Amniotic epithelial cell (primary cell): Measurements from ENCODE around the gene WIPF2.

Experiments used
- DNase-seq: peaks from one replicate; pipeline ENCODE4 v3.0.0-alpha.2; 2010; ENCODE audit warnings: low read depth

WIPF2 gene

DNA sequence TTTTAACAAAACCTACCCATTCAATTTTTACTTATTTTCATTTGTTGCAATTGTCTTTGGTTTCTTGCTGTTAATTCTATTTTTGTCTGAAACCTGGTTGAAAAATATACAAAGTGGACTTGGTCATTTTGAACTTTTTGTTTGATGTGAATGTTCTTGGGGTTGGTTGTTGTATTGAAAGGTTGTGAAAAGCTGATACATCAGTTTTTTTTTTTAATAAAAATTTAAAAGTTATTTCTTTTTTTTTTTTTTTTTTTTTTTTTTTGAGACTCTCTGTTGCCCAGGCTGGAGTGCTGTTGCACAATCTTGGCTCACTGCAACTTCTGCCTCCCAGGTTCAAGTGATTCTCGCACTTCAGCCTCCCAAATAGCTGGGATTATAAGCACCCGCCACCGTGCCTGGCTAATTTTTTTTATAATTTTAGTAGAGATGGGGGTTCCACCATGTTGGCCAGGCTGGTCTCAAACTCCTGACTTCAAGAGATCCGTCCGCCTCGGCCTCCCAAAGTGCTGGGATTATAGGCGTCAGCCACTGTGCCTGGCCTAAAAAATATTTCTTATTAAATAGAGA, 28.9 kb downstream of the WIPF2 start:
- DNase-seq, result no peak

DNA sequence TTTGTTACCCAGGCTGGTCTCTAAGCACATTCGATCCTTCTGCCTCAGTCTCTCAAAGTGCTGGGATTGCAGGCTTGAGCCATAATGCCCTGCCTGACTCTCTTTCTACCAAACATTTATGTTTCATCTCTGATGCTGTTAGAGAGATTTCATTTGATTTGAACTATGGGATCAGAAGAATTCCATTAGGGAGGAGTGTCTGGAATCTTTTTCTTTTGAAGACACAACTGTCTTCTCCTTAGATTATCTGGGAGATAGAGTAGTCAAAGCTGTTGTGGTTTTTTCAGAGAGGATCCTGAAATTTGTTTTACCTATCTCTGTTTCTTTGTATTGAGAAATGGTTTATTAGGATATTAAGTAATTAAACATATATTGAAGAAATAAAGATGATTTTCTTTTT, 29.4 kb downstream of the WIPF2 start:
- no peak for DNase-seq

DNA sequence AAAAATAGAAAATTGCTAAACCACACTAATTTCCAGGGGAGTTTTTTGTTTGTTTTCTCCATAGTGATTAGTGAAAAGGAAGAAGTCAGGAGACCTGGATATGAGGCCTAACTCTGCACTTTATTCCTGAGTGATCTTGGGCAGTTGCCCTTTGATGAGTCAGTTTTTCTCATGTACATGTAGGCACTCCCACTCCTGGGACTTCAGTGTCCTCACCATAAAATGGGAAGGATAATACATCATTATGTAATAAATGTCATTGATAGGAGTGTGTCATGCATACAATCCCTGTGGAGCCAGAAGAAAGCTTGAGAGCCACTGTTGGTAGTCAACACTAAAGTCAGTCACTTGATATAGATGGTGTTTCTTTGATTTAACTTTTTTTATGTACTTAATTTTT, 32.5 kb downstream of the WIPF2 start:
- peak; percentile 90 for DNase-seq

DNA sequence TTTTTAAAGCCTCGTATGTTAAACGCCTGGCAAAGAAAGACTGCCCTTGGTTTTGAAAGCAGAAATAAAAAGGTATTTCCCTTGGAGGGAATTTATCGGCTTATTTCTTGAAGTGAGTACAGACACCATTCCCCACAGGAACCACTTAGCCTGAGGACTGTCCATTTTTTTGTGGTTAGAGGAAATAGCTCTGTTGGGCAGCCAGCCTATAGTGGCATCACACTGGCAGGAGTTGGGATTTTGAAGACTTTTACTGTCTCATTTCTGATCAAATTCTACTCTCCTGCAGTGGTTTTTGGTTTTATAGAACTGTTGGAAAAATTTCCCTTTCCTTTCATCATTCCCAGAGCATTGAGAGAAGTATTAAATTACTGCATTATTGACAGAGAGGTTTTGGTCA, 34.5 kb downstream of the WIPF2 start:
- no peak for DNase-seq

DNA sequence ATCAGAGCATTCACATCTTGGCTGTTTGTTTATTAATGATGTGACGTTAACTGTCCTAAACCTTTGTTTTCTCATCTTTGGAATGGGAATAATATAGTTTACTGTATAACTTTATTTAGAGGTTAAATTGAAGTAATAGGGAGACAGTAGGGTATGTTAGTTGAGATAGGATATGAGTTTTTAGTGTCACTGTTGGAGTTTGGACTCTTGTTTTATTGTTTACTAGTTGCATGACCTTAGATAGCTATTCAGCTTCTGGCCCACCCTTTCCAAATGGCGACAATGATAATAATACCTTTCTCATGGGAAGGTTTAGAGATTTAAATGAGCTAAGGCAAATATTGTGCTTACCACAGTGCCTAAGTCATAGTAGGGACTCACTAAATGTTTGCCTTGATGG, 40.4 kb downstream of the WIPF2 start:
- DNase-seq, result no peak

DNA sequence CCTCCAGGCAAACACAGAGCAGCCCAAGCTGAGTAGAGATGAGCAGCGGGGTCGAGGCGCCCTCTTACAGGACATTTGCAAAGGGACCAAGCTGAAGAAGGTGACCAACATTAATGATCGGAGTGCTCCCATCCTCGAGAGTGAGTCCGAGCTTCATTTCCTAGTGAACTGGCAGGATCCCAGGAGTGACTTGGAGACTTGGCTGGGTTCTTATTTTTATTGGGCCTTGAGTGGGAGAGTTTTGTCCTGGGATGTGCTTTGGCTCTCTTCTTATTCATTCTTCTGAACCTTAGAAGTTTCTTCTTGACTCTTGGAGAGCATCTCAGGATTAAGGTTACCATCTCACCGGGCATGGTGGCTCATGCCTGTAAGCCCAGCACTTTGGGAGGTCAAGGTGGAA, 41.4 kb downstream of the WIPF2 start:
- no peak for DNase-seq

DNA sequence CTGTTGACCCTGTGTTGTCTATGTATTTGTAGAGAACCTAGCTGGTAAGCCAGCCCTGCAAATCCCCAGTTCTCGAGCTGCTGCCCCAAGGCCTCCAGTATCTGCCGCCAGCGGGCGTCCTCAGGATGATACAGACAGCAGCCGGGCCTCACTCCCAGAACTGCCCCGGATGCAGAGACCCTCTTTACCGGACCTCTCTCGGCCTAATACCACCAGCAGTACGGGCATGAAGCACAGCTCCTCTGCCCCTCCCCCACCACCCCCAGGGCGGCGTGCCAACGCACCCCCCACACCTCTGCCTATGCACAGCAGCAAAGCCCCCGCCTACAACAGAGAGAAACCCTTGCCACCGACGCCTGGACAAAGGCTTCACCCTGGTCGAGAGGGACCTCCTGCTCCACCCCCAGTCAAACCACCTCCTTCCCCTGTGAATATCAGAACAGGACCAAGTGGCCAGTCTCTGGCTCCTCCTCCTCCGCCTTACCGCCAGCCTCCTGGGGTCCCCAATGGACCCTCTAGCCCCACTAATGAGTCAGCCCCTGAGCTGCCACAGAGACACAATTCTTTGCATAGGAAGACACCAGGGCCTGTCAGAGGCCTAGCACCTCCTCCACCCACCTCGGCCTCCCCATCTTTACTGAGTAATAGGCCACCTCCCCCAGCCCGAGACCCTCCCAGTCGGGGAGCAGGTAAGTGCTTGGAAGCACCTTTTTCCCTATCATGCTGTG, 45.5 kb downstream of the WIPF2 start:
- DNase-seq, result no peak

DNA sequence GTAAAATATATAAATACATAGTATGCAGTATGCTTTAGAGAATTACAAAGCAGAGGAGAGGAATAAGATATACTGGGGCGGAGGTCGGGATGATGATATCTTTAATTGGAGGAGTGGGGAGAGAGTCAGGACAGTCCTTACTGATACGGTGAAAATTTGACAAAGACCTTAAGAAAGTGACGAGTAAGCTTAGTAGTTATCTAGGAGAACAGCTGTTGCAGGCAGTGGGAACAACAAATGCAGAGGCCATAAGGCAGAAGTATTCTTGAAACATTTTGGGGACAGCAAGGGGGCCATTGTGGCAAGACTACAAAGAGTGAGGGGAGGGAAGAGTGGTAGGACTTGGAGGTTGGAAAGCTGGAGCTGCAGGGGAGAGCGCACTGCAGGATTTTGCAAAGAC, 46.2 kb downstream of the WIPF2 start:
- no peak for DNase-seq

DNA sequence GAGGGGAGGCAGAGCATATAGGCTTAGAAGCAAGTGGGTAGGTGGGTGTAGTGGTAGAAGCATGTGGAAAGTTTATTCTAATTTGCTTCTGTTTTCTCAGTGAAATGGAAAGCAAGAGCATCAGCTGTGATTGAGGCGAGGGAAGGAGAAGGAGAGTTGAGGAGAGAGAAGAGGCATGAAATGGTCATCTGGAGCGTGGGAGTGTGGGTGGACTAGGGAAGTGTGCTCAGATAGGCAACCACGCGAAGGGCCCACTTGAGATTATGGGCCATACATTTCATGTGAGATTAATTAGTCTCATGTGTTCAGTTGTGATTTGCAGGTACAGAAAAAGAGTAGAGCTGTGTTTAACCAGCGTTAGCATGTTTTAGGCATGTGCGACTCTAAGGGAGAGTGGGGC, 47.8 kb downstream of the WIPF2 start:
- DNase-seq, result no peak

DNA sequence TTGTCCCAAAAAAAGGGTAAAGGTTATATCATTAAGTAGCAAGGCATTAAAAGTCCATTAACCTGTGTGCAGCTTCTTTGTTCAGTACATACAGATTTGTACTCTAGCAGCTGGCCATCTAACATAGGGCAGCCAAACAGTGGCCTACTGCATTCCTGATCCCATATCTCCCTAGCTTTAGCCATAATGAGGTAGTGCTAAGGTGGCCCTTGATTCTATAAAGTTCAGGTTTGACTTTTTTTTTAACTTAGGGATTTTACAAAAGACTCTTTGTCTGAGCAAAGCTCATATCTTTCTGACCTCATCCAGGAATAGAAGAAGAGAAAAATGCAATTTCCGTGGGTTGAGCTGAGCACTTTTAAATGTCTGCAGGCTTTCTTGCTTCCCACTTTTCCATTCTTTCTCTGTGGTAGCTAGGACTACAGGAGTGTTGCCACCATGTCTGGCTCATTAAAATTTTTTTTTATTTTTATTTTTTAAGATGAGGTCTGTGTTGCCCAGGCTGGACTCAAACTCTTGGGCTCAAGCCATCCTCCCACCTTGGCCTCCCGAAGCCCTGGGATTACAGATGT, 49.1 kb downstream of the WIPF2 start:
- no peak for DNase-seq

DNA sequence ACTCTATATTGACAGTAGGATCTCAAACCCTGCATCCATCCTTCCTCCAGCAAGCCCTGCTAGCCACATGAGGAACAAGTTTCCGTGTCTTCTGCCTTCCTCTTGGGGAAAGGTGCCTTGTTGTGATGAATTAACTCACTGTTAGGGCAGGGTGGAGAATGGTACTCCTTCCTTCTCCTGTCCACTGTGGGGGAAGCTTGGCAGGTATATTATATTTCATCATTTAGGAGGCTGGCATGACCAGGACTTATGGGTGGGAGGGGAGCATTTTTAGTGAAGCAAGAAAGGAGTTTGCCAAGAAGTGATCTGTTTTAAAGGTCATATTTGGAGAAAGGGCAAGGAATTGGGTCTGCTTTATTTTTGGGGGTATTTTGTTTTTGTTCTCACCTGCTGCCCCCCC, 59.3 kb downstream of the WIPF2 start:
- DNase-seq, result no peak

DNA sequence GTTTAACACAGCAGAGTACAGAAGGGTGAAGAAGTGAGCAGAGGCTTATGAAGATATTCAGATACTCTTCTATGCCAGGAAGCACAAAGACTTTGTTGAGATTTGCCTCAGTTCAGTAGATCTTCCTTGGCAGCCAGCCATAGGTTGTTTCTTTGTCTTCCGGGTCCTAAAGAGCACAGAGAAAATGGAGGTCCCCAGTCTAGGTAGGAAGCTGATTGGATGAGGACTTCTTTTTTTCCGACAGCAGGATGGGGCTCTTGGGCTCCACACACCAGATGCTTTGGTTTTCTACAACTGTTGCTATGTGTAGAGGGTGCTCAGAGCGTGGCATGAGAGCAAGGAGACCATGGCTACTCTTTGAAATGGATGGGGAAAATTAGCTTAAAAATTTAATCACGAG, 60.3 kb downstream of the WIPF2 start:
- DNase-seq, result no peak

DNA sequence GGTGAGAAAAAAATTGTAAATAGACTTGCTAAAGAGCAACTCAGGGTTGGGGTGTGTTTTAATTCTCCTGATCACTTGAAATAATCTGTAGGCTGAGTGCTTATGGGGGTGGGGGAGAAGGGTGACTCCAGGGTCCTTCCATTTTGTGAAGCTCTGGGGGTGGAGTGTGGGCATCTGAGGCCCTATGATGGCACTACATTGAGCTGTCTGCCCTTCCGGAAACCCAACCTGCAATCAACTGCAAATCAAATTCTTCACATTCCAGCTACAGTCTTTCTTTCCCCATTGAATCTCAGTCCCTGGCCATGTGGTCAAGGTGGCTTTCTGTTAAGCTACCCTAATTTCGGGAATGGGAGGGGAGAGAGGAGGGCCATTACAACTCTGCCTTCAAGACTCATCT, 62.6 kb downstream of the WIPF2 start:
- DNase-seq, result no peak

DNA sequence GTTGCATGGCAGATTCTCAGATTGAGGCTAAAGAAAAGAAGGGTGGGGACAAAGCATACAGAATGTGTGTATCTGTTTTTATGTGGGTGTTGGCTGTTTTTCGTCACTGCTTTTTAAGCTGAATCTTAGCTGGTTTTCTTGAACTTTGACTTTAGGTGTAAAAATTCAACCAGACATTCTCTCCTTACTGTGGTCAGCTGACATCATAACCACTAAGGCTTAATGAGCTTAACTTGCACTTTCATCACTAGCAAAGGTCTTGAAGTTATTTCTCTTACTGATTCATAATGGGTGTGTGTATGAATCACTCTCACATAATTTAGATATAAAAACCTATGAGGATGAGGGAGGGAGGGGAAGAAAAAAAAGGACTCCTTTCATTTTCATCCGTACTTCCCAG, 64.6 kb downstream of the WIPF2 start:
- peak; percentile 98 for DNase-seq

DNA sequence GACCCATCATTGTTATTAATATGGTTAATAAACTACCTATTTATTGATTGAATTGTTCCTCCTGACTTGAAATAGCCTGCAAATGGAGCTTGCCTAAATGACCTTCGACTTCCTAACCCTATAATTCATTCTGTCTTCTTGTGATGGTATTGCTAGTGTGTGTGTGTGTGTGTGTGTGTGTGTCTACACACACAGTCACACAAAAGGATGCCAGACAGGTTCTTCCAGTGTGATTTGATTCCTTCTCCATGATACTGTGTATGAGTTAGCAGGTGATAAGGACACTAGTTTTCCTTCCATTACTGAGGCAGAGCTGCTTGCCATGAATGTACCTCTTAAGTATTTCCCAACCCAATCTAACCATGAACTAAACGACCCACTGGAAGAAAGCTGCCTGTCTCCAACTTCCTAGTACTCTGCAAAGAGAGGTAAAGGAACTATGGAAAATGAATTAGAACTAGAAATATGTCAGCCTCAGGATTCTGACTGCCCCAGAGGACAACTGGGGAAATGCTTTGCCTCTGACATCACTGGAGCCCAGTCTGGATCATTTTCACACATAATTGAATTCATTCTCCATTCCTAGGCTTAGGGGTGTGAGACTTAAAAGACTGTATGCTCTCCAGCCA, 65.1 kb downstream of the WIPF2 start:
- DNase-seq, result peak; percentile 64

DNA sequence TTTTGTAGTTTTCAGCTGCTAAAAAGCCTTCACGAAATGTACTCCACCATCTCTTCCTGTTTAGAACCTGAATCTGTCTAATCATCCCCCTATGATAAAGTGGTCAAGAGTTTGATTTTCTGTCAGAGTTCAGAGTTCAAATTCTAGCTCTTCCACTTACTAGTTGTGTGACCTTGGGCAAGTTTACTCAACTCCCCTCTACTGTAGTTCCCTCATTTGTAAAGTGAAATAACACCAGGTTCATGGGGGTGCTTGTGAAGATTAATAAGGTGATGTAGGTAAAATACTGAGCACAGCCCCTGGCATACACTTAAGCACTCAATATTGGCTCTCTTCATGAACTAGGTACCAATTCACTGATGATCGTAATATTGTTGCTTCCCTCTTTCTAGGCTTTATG, 67.4 kb downstream of the WIPF2 start:
- no peak for DNase-seq

DNA sequence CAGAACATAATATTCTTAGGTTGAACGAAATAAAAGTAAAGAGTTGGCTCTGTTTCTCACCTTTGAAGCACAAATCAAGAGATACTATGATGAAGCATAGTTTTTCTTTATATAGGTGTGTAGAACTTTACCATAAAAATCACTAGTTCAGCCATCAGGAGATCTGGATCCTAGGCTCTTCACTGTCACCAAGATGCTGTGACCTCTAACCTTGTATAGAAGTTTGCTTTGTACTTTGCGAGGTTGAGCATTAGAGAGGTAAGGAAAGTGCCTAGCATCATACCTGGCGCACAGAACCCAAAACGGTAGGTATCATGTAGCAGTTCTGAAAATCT, 68.0 kb downstream of the WIPF2 start:
- no peak for DNase-seq

DNA sequence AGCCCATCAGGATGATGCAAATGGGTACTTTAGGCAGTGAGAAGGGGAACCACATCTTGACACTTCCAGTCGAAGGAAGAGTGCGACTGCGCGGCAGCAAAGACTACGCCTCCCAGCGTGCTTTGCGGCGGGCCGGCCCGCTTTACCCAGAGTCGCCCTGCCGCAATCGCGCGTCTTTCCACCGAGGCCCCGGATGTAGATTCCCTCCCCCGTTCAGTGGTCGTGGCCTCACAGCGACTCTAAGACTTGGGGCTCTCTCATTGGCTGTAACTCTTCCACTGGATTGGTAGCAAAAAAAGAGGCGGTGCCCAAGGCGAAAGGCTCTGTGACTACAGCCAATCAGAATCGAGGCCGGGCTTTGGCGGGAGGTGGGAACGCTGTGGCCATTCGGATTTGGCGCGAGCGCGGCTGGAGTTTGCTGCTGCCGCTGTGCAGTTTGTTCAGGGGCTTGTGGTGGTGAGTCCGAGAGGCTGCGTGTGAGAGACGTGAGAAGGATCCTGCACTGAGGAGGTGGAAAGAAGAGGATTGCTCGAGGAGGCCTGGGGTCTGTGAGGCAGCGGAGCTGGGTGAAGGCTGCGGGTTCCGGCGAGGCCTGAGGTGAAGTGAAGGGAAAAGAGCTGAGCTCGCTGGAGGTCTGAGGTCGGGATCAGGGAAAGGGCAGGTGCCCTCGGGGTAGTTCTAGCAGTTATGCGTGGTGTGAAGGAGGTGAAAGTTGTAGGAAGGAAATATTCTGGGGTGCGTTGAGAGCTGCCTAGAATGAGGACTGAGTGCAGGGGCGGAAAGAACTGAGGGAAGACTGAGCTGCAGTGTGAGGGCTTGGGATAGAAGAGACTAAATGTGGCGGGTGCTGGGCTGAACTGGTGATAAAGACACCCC, 68.6 kb downstream of the WIPF2 start, which contains the start of gene CDC6:
CDC6 (plus strand) TSS at position 386 of the 876 bp plus-strand sequence. CDS start 1,542 bp downstream, outside the sequence.
- peak; percentile 99 for DNase-seq

DNA sequence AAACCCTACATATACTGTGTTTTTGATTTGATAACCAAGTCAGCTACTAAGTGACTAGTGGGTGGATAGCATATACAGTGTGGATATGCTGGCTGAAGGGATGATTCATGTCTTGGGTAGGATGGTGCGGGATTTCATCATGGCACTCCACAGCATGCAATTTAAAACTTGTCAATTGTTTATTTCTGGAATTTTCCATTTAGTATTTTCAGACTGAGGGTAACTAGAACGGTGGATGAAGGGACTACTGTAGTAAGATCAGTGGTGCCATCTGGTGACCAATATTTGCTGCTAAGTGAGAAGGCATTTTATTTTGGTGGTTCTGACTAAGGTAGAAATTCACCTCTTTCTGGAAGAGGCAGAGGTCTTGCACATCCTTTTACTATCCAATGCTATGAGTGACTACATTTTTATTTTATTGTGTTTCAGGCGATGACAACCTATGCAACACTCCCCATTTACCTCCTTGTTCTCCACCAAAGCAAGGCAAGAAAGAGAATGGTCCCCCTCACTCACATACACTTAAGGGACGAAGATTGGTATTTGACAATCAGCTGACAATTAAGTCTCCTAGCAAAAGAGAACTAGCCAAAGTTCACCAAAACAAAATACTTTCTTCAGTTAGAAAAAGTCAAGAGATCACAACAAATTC, 71.7 kb downstream of the WIPF2 start:
- DNase-seq, result peak; percentile 95

DNA sequence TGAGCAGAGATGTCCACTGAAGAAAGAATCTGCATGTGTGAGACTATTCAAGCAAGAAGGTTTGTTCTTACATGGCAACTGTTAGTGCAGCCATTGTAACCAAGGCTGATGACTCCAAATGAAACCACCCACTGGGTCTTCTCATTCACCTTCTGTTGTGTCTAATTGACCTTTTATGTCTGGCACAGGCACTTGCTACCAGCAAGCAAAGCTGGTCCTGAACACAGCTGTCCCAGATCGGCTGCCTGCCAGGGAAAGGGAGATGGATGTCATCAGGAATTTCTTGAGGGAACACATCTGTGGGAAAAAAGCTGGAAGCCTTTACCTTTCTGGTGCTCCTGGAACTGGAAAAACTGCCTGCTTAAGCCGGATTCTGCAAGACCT, 72.2 kb downstream of the WIPF2 start:
- no peak for DNase-seq

DNA sequence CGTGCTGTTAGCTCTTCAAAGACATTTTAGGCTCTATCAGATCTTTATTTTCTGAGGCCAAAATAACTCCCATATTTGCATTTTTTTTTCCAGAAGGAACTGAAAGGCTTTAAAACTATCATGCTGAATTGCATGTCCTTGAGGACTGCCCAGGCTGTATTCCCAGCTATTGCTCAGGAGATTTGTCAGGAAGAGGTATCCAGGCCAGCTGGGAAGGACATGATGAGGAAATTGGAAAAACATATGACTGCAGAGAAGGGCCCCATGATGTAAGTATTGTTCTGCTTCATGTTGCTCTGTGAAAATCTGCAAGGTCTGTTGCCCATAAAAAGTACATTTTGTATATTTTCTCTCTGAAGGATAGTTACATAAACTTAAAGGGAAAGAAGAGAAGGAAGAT, 74.3 kb downstream of the WIPF2 start:
- DNase-seq, result peak; percentile 65
